Measurements from ENCODE around the gene TMEM244.
"Not testable (repeated sequence)": the region's sequence is repeated elsewhere in the genome, so short reads cannot be mapped to it uniquely, and the experiment has no call there.

TMEM244 gene

DNA sequence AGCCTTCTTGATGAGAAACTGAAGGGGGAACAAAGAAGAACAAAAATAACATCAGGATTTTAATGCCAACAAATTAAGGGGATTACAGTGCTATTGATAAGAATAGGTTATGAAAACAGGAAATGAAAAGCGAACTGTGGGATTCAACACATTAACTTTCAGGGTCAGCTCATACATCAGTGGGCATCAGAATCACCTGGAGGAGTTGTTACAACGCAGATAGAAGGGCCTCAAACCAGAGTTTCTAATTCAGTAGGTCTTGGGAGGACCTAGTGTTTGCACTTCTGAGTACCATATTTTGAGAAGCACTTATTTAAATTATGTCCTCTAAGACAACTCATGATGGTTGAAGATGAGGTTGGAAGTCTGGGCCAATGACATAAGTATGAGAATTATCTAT is 5.6 kb upstream of the TMEM244 start:
- no peak for DNase-seq

DNA sequence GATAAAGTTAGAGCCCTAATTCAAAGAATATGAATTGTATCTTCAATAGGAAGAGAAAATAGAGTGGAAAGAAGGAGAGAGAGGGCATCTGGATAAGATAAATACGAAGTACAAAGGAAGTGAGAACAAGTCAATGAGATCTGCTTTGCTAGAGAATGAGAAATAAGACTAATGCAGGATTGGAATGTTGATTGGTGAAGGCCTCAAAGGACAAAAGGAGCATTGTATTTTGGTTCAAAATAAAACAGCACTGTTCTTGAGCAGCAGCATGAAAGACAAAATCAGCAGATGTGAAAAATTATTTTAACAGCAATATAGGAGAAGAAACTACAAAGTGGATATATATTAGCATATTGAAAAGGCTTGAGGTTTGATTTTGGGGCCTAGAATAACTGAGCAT is 5.1 kb upstream of the TMEM244 start:
- DNase-seq: no peak

DNA sequence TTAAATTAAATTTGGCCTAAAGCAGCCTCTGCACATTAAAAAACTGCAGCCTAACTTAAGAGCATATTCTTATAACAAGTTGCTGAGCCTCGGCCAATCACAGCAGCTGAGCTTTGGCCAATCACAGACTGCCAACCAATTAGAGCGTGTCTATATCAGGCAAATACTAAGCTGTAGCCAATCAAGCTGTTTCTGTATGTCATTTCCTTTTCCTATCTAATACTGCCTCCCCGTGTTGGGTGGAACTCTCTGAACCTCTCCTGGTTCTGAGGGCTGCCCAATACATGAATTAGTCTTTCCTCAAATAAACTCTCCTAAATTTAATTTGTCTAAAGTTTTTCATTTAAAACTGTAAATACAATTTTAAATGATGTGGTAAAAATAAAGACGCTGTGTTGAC is 3.9 kb upstream of the TMEM244 start:
- no peak for DNase-seq

DNA sequence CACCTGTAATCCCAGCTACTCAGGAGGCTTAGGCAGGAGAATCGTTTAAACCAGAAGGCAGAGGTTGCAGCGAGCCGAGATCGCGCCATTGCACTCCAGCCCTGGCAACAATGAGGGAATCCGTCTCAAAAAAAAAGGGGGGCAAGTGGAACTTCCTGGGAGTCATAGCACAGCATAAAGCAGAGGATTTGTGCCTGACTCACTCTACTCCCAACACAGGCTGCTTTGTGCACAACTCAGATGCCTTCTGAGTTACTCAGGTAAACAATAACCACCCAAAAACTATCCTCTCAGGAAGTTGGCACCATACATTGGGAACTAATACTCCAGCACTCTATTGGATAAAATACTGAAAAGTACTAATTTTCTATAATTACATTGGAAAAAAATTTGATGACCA is 2.5 kb upstream of the TMEM244 start:
- no peak for DNase-seq

DNA sequence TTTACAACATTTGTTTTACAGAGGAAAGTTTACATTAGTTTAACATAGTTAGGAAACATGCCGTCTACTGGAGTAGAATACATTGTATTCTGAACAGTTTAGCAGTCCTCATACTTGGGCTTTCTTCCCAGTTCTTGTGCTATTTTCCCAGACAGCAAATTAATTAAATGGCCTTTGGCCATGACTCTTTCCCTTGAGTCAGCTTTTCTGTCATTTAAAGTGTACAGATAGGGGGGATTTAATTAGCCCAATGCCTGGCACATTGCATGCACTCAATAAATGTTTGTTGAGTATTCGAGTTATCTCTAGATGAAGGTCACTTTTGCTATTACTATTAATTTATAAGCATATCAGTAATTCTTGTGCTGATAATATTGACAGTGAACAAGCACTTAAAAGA is 1.6 kb downstream of the TMEM244 start:
- DNase-seq: no peak

DNA sequence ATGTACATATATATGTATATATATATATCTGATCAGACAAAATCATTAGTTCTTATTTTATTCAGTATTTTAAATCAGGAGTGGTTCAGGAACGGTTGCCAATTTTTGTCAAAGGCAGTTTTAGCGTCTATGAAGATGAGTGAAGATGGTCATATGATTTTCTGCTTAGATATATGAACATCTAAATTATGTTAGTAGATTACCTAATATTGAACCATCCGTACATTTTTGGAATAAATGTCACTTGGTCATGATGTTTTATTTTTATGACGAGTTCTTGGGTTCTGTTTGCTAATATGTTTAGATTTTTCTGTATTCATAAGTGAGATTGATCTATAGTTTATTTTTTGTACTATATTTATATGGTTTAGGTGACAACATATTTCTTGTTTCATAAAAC is 3.3 kb downstream of the TMEM244 start:
- no peak for DNase-seq

DNA sequence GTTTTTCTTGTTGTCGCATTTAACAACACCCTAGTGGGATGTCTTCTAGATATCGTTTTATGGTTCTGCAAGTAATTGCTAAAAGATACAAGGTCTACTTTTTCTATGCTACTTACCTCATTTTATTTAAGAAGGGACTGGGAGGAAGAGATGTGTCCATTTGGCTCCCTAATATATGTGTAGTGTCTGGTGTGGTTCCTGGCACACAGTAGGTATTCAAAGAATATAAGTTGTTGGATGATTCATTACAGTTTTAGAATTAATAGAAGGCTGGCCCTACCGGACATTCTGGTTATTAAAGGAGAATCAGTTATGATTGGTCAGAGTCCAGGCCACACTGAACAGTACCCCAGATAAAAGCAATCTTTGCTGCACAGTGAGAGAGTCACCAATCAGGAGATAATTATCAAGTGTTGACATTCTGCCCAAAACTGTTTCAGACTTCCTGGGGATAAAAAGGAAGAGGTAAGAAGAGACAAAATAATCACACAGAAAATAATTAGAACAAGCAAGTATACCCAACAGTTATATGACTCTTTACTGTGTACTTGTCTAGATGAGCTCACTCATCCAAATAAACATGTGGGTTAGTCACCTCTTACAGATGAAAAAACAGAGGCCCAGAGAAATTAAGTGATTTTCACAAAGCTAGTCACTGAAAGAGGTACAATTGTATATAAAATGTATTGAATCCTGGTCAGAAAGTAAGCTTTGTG is 7.0 kb downstream of the TMEM244 start:
- DNase-seq: no peak

DNA sequence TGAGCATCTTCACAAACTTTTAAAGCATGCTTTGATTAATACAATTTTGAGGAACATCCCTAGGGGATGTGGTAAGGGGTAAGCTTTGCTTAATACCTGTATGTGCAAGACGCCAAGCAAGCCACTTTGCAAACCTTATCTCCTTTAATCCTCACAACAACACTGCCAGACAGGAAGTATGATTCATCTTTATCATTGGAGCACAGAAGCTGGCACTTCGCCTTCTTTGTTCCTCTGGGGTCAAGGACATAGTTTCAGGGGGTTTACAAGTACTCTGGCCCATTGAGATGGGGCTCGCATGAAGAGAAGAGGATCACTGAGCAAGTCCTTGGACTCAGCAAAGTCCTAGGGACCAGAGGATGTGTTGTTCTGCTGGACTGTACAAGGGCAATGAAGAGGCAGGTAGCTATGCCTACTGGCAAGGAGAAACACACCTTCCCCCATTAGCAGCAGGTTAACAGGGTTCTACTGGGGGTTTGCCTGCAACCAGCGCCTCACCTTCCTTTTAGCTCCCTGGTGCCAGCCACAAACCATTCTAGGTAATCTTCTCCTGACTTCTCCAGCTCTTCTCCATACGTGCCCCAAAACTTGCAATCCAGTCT is 8.8 kb downstream of the TMEM244 start:
- no peak for DNase-seq

DNA sequence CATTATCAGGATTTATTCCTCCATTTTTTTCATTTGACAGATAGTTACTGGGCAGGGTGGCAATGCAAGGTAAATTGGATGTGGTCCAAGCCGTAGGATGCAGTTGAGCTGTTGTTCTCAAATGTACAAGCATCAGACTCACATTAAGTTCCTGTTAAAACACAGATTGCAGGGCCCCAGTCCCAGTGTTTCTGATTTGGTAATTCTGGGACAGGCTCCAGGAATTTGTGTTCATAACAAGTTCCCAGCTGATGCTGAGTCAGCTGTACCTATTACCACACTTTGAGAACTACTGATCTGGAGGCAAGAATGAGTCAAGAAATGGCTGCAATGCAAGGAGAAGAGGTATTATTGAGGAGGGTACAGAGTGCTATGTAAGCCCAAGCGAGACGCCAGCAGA is 11.7 kb downstream of the TMEM244 start:
- no peak for DNase-seq

DNA sequence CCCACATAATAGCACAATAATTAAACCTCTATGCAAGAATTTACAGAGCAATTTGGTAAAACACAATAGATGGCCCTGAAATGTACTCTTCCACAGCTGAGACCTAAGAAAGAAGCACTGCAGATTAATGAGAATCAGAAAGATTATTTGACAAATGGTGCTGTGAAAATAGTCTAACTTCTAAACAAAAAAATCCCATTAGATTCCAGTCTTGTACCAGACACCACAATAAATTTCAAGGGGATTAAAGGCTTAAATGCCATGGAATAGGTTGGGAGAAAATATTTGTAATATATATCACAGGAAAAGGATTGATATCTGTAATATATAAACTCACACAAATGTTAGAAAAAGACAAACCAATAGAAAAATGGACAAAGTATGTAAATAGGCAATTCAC is 14.4 kb downstream of the TMEM244 start:
- no peak for DNase-seq

DNA sequence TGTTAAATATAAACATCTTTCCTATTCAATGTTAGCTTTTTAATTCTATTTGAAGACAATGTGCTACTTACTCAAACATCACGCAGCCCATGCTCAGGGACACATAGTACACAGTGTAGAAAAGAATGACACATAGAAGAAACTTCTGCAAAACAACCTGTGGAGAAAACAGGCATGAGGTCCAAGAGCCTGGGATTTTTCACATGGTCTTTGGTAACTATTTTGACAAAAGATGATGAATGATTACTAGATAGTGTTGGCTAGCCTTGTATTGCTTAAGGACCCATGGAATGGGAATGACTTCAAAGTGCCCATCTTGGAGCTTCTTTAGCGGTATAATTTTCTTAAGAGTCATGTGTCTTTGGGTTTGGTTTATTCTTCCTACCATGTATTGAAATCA is 15.4 kb downstream of the TMEM244 start:
- no peak for DNase-seq

DNA sequence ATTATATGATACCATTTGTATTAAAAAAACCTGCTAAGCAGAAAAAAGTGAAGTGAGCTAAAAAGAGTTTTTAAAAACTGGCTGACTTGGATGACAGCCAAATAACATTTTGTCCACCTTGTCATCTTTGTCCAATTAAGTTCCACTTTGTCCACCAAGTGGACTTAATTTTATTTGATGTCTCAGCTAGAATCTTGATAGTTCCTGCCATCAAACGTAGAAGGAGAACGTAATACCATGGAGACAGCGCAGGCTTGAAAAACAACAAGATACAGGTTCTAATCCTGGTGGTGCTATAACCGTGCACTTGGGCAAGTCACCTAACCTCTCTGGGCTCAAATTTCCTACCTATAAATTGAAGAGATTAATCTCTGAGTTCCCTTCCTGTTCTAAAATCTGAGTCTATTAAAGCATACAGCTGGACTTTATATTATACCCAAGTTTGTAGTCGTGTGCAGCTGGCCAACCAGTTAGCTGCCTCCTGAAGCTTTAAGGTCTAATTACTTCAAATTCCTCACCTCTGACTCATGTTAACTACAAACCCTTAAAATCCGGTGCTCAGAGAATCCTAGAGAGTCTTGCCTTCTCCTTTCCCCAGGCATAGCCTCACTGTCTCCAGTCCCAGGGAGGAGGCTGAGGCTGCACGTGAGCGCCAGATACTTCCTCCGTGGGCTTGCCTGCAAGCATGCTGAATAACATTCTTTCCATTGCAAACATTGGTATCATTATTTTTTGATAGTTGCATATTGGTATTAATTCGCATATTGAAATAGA is 16.8 kb downstream of the TMEM244 start:
- no peak for DNase-seq

DNA sequence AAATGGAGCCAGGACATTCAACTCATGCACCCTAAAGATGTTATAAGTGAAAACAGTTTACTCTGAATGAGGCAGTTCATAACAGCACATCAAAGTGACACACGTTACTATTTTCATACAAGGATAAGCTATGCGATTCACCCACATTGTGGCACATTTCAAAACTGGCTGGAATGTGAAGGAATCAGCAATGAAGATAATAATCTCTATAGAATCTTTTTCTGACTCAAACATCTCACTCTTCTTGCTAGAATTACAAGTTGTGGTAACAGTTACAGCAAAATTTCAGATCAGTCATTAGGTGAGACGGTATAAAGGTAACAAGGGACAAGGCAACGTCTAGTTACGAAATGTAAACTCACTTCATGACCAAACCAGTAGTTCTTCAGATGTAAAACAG is 17.5 kb downstream of the TMEM244 start:
- no peak for DNase-seq

DNA sequence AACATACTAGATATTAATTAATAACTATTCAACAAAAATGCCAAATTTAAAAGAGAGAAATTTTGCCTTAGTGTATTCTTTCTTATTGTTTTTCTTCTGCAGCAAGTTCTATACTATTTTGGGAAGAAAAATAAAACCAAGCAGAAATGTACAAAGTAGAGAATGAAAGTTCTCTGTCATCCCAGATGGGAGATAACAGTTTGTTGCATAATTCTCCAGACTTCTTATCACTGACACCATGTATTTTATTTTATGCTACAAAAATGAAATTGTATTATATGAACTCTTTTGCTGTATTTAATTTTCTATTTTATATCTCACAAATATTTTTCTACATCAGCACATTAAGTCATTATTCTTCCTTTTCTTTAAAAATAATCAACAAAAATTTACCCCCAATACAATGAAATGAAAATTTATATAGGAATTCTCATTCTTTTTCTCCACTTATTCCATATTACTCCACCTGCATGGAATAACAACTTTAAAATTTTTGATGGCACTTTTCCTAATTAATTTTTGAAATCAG is 18.2 kb downstream of the TMEM244 start:
- DNase-seq: no peak

DNA sequence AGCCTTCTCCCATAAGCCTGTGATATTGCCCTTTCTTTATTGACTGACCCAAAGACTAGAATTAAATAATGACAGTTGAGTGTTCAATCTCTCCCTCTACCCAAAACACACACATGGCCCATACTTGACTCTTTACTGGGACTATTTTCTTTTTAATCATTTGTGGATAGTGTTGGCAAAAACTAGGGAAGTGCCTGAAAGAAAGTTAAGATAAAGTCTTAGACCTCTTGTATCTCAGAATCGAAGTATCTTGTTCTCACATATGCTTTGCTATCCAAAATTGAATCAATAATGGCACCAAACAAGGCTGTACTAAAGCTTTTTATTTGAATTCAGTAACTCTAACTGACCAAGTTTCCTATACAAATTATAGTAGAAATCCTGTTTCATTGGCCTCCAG is 19.0 kb downstream of the TMEM244 start:
- DNase-seq: no peak

DNA sequence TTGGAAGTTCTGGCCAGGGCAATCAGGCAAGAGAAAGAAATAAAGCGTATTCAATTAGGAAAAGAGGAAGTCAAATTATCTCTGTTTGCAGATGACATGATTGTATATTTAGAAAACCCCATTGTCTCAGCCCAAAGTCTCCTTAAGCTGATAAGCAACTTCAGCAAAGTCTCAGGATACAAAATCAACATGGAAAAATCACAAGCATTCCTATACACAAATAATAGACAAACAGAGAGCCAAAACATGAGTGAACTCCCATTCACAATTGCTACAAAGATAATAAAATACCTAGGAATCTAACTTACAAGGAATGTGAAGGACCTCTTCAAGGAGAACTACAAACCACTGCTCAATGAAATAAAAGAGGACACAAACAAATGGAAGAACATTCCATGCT is 21.6 kb downstream of the TMEM244 start:
- not testable (repeated sequence) for DNase-seq

DNA sequence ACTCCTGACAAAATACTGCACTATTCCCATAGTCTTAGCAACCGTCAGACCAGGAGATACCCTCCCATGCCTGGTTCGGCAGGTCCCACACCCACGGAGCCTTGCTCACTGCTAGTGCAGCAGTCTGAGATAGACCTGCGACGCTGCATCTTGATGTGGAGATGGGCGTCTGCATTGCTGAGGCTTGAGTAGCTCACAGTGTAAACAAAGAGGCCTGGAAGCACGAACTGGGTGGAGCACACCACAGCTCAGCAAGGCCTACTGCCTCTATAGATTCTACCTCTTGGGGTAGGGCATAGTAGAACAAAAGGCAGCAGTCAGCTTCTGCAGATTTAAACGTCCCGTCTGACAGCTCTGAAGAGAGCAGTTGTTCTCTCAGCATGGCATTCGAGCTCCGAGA is 25.4 kb downstream of the TMEM244 start:
- no peak for DNase-seq

DNA sequence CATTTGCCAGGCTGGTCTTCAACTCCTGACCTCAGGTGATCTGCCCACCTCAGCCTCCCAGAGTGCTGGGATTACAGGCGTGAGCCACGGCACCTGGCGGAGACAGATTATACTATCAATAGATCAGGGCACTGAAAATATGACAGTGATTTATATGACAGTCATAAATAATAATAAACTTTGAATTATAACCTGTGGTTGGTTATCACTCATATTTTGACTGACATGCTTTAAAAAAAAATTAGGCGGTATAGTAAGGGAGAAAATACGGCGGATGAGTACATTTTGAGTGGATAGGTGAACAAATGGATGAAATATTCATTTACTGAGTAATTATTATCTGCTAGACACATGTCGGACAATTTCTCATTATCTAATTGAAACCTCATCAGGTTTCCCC is 28.8 kb downstream of the TMEM244 start:
- DNase-seq: no peak

DNA sequence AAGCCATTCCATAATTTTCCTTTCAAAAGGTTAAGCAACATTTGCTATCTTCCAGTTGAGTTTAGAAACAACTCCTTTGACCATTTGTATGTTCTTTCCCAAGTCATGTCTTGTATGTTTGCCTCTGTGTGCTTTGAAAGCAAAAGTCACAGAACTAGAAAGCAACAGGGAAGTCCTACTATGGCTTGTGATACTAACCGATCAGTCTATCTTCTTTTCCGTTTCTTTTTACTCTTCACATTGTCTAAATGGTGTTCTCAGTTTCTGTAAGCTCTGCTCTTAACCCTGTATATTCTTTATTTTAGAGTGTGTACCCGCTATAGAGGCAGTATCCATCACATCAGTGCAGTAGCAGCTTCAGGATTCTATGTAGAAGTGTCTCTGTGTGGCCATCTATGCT is 32.9 kb downstream of the TMEM244 start:
- no peak for DNase-seq

DNA sequence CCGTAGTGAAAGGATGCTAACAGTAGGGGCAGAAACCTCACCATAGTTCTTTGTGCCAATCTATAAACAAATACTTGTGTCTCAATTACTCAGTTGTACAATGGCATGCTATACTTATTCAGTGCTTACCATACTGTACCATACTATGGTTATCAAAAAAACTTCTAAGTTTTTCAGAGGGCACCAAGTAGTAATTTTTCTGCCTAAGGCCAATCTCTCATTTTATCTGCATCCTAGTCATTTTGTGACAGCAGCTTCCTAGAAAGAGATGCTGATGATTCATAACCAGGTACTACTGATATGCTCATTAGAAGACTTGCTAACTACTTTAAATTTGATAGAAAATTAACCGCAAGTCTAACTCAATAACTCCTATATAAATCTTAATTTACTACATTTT is 42.9 kb downstream of the TMEM244 start:
- no peak for DNase-seq

DNA sequence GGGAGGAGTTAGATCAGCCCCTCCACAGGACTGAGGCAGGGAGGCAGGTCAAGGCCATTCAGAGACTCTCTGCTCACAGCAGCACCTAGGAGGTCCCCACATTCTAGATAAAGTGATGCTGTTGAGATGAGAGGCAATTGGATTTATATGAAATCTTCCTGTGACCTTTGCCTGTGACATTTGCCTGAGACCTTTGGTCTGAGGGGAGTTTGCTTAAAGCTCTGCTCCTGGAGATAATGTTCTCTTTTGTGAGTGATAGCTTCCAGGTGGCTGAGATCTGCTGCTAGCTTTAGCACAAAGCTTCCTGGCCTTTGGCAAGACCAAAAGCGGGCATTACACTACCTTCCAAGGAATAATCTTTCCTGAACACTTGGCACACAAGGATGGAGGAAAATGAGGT is 43.3 kb downstream of the TMEM244 start:
- no peak for DNase-seq

DNA sequence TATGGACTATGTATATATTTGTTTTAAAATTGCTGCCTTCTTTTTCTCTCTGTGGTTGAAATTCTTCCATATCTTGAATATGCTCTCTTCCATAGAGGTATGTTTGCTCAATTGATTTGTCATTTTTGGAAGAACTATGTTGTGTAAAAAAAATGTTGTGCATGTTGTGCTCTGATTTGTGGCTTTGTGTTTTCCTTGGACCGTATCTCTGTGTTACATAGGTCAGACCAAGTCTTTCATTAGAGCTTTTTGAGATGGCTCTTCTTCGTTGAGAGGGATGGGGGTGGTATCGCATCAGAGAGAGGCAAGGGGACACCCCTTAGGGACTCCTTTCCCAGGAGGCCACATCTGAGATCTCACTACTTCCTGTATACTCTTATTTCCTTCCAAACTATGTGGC is 43.8 kb downstream of the TMEM244 start:
- no peak for DNase-seq

DNA sequence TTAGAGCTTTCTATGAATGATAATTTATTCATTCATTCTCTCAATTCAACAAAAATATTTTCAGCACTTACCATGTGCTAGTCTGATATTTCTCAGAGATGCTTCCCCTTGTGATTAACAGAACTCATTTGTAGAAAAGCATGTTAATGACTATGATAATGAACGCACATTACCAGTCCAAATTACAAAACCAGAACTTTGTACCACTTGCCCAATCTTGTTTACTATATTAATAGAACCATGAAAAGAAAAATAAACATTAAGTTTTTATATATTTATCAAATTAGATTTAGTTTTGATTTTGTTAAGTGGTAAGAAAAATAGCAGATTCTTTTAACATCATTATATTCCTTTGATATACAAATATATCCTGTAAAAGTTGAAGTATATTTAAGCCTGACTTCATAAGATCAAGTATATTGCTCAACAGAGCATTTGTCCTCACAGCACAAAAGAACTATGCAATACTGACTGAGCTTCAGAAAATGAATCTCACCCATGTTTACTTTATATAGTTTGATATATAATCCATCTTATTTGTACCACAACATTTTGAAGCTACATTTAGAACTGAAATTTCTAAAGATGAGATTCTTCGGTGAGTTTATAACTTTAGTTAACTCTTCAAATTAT is 48.9 kb downstream of the TMEM244 start:
- no peak for DNase-seq

DNA sequence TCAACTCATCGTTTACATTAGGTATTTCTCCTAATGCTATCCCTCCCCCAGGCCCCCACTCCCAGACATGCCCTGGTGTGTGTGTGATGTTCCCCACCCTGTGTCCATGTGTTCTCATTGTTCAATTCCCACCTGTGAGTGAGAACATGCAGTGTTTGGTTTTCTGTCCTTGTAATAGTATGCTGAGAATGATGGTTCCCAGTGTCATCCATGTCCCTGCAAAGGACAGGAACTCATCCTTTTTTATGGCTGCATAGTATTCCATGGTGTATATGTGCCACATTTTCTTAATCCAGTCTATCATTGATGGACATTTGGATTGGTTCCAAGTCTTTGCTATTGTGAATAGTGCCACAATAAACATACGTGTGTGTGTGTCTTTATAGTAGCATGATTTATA is 54.0 kb downstream of the TMEM244 start:
- DNase-seq: not testable (repeated sequence)
